H1 (cell line): ENCODE measurements around the gene PRKN. TPM values are rescaled to one million over a fixed set of nuclear protein-coding genes. Genes with fewer than 3 reads are reported as not detected.

ENCODE experiments used
- CTCF ChIA-PET: fragments of 300-600 bp; sonication (Branson Sonifier 250); formaldehyde crosslinking; loops from one replicate; lab custom pipeline; 2021; ENCODE audit not compliant: partially characterized antibody; lab: Charles Lee
- POLR2A ChIA-PET: fragments of 300-600 bp; sonication (Branson Sonifier 250); formaldehyde crosslinking; loops from one replicate; lab custom pipeline; 2021; ENCODE audit warnings: inconsistent platforms; ENCODE audit not compliant: partially characterized antibody; lab: Charles Lee
- DNase-seq, 2 experiments: peaks; one replicate each; pipeline versions ENCODE4 v3.0.0 to v3.0.0-alpha.2; 2010 to 2022; ENCODE audit warnings: low spot score in 2 of 2, low read depth in 1 of 2, mixed read lengths in 1 of 2
- FAIRE-seq: peaks from 2 replicates; lab custom pipeline; 2011; peaks lifted over from hg19 to GRCh38; lab: Jason Lieb, UNC
- H2AFZ ChIP-seq: 2 replicates; pipeline ENCODE4 v1.8.1; 2012; ENCODE audit warnings: low read length, inconsistent platforms
- H2AK5ac ChIP-seq: 2 replicates; pipeline ENCODE4 v1.6.1; 2013; ENCODE audit warnings: low read depth, low read length
- H2BK120ac ChIP-seq: replicated peaks from 2 replicates; pipeline ENCODE3; 2013; ENCODE audit warnings: low read depth, low read length, inconsistent platforms
- H2BK12ac ChIP-seq: 2 replicates; pipeline ENCODE4 v1.6.1; 2013; ENCODE audit warnings: low read depth, low read length
- H2BK15ac ChIP-seq: 2 replicates; pipeline ENCODE4 v1.6.1; 2013; ENCODE audit warnings: low read length
- H2BK20ac ChIP-seq: 2 replicates; pipeline ENCODE4 v1.6.1; 2013; ENCODE audit warnings: low read length
- H2BK5ac ChIP-seq: 2 replicates; pipeline ENCODE4 v1.6.1; 2013; ENCODE audit warnings: low read depth, low read length
- H3K14ac ChIP-seq: 2 replicates; pipeline ENCODE4 v1.6.1; 2013; ENCODE audit warnings: inconsistent platforms; ENCODE audit not compliant: insufficient read length
- H3K18ac ChIP-seq: 2 replicates; pipeline ENCODE4 v1.6.1; 2013; ENCODE audit warnings: low read length; ENCODE audit errors: extremely low read depth
- H3K23ac ChIP-seq: 2 replicates; pipeline ENCODE4 v1.6.1; 2013; ENCODE audit warnings: inconsistent platforms; ENCODE audit not compliant: insufficient read length
- H3K23me2 ChIP-seq: 2 replicates; pipeline ENCODE4 v1.6.1; 2013; ENCODE audit warnings: low read depth, low read length
- H3K27ac ChIP-seq: 2 replicates; pipeline ENCODE4 v1.6.1; 2011; ENCODE audit warnings: low read depth, low read length, inconsistent platforms
- H3K27me3 ChIP-seq, 4 experiments: replicated peaks in 1 of 4; 1 replicate in 1 of 4; 2 replicates in 3 of 4; pipeline versions ENCODE4 v1.6.1 to v1.8.1; 2011 to 2013; ENCODE audit warnings: low read length in 3 of 4, mild to moderate bottlenecking in 3 of 4, inconsistent platforms in 2 of 4, mixed read lengths in 2 of 4, moderate library complexity in 1 of 4; ENCODE audit not compliant: control insufficient read depth in 3 of 4, insufficient read depth in 3 of 4; ENCODE audit errors: extremely low read depth in 1 of 4
- H3K36me3 ChIP-seq, 4 experiments: 2 replicates each; pipeline versions ENCODE4 v1.6.1 to v1.8.1; 2011 to 2013; ENCODE audit warnings: mild to moderate bottlenecking in 4 of 4, low read length in 3 of 4, moderate library complexity in 2 of 4, control low read depth in 1 of 4, inconsistent platforms in 1 of 4; ENCODE audit not compliant: insufficient read depth in 4 of 4, control insufficient read depth in 2 of 4
- H3K4ac ChIP-seq: replicated peaks from 2 replicates; pipeline ENCODE3; 2013; ENCODE audit warnings: low read length, low read depth, mixed read lengths, inconsistent platforms; ENCODE audit not compliant: insufficient read length
- H3K4me1 ChIP-seq, 4 experiments: replicated peaks in 1 of 4; 1 replicate in 1 of 4; 2 replicates in 3 of 4; pipeline versions ENCODE4 v1.6.1 to v1.8.1; 2011 to 2013; ENCODE audit warnings: low read length in 3 of 4, inconsistent platforms in 2 of 4, mixed read lengths in 1 of 4; ENCODE audit not compliant: insufficient read depth in 4 of 4, control insufficient read depth in 3 of 4
- H3K4me2 ChIP-seq, 2 experiments: 2 replicates each; pipeline versions ENCODE4 v1.6.1 to v1.8.1; 2011 to 2013; ENCODE audit warnings: low read depth in 2 of 2, low read length in 2 of 2, control low read depth in 1 of 2, inconsistent platforms in 1 of 2, mild to moderate bottlenecking in 1 of 2; ENCODE audit not compliant: insufficient read depth in 1 of 2
- H3K4me3 ChIP-seq, 4 experiments: fragments of 200-600, 300-600 bp in 1 of 4; sonication (generic), shearing (Covaris generic), sonication (Bioruptor Twin) in 1 of 4; 2 replicates each; pipeline versions ENCODE4 v1.5.1 to v1.8.1; 2011 to 2016; ENCODE audit warnings: low read length in 4 of 4, low read depth in 3 of 4, control low read depth in 2 of 4, inconsistent platforms in 2 of 4, mild to moderate bottlenecking in 2 of 4, mixed read lengths in 1 of 4, moderate library complexity in 1 of 4; ENCODE audit not compliant: insufficient read depth in 2 of 4; ENCODE audit errors: extremely low read depth in 1 of 4
- H3K56ac ChIP-seq: replicated peaks from 2 replicates; pipeline ENCODE3; 2013; ENCODE audit warnings: low read depth, mild to moderate bottlenecking, mixed read lengths, low read length, inconsistent platforms; ENCODE audit not compliant: insufficient read length
- H3K79me1 ChIP-seq: 2 replicates; pipeline ENCODE4 v1.6.1; 2013; ENCODE audit warnings: low read depth, low read length, control low read depth
- H3K79me2 ChIP-seq, 2 experiments: 2 replicates each; pipeline versions ENCODE4 v1.6.1 to v1.8.1; 2012 to 2013; ENCODE audit warnings: low read length in 2 of 2, mild to moderate bottlenecking in 2 of 2, inconsistent platforms in 1 of 2; ENCODE audit not compliant: insufficient read depth in 2 of 2, control insufficient read depth in 1 of 2
- H3K9ac ChIP-seq, 4 experiments: replicated peaks in 1 of 4; 1 replicate in 1 of 4; 2 replicates in 3 of 4; pipeline versions ENCODE4 v1.6.1 to v1.8.1; 2011 to 2013; ENCODE audit warnings: low read depth in 3 of 4, low read length in 3 of 4, control low read depth in 2 of 4, mild to moderate bottlenecking in 2 of 4, moderate library complexity in 2 of 4, inconsistent platforms in 1 of 4; ENCODE audit errors: extremely low read depth in 1 of 4
- H3K9me3 ChIP-seq, 2 experiments: 2 replicates each; pipeline versions ENCODE4 v1.6.1 to v1.8.1; 2012 to 2013; ENCODE audit warnings: mild to moderate bottlenecking in 2 of 2, moderate library complexity in 2 of 2, control low read depth in 1 of 2, inconsistent platforms in 1 of 2, low read depth in 1 of 2, low read length in 1 of 2, mixed read lengths in 1 of 2; ENCODE audit not compliant: insufficient read depth in 2 of 2
- H4K20me1 ChIP-seq, 2 experiments: replicated peaks in 1 of 2; 2 replicates each; pipeline versions ENCODE3 to v1.8.1; 2011 to 2013; ENCODE audit warnings: inconsistent platforms in 2 of 2, low read length in 2 of 2, mild to moderate bottlenecking in 1 of 2; ENCODE audit not compliant: insufficient read depth in 2 of 2, control insufficient read depth in 1 of 2
- H4K5ac ChIP-seq: 2 replicates; pipeline ENCODE4 v1.6.1; 2013; ENCODE audit warnings: low read length, low read depth, mixed read lengths, inconsistent platforms; ENCODE audit not compliant: insufficient read length
- H4K8ac ChIP-seq: 2 replicates; pipeline ENCODE4 v1.8.0; 2013; ENCODE audit warnings: mild to moderate bottlenecking, moderate library complexity, low read length, inconsistent platforms; ENCODE audit not compliant: insufficient read depth; ENCODE audit errors: extremely low read depth
- H4K91ac ChIP-seq: replicated peaks from 2 replicates; pipeline ENCODE3; 2013; ENCODE audit warnings: low read length, mixed read lengths, inconsistent platforms; ENCODE audit not compliant: insufficient read length
- ASH2L ChIP-seq: fragments of 200-600, 300-600 bp; sonication (generic); IDR thresholded peaks from one replicate; pipeline ENCODE4 v1.7.1; 2017; ENCODE audit warnings: low read length
- ATF3 ChIP-seq: IDR thresholded peaks from 2 replicates; pipeline ENCODE4 v1.6.1; 2011; ENCODE audit warnings: low read depth, mild to moderate bottlenecking, low read length; ENCODE audit not compliant: insufficient read depth
- CBX5 ChIP-seq: fragments of 300-800, 300-1000 bp; sonication (generic); IDR thresholded peaks from 2 replicates; pipeline ENCODE4 v1.7.1; 2016; ENCODE audit warnings: antibody characterized with exemption, low read length, low read depth
- GABPA ChIP-seq: IDR thresholded peaks from 2 replicates; pipeline ENCODE4 v1.6.1; 2011; ENCODE audit warnings: mild to moderate bottlenecking, low read length, moderate library complexity, borderline replicate concordance; ENCODE audit not compliant: insufficient read depth
- HDAC2 ChIP-seq, 2 experiments: fragments of 300-600 bp in 1 of 2; sonication (generic) in 1 of 2; IDR thresholded peaks; 2 replicates each; pipeline ENCODE4 v1.6.1; 2011 to 2012; ENCODE audit warnings: low read depth in 2 of 2, low read length in 2 of 2, mild to moderate bottlenecking in 2 of 2, moderate library complexity in 2 of 2, borderline replicate concordance in 1 of 2, inconsistent platforms in 1 of 2
- JUND ChIP-seq: IDR thresholded peaks from 2 replicates; pipeline ENCODE4 v1.6.1; 2011; ENCODE audit warnings: mild to moderate bottlenecking, improper control_type of control experiment, low read length
- KDM4A ChIP-seq: IDR thresholded peaks from one replicate; pipeline ENCODE4 v1.7.1; 2012; ENCODE audit warnings: low read depth, mild to moderate bottlenecking, moderate library complexity, low read length, inconsistent platforms; ENCODE audit not compliant: severe bottlenecking
- PHF8 ChIP-seq: fragments of 200-600 bp; sonication (generic); conservative IDR thresholded peaks from 2 replicates; pipeline ENCODE4 v1.7.1; 2012; ENCODE audit warnings: low read depth, mild to moderate bottlenecking, inconsistent platforms, low read length, moderate library complexity
- RAD21 ChIP-seq, 2 experiments: IDR thresholded peaks in 1 of 2; conservative IDR thresholded peaks in 1 of 2; 2 replicates each; pipeline ENCODE4 v1.6.1; 2011; ENCODE audit warnings: low read depth in 2 of 2, low read length in 2 of 2, improper control_type of control experiment in 1 of 2, inconsistent platforms in 1 of 2, mild to moderate bottlenecking in 1 of 2, moderate library complexity in 1 of 2
- RFX5 ChIP-seq: IDR thresholded peaks from 2 replicates; pipeline ENCODE4 v1.6.1; 2011; ENCODE audit warnings: low read depth, low read length, improper control_type of control experiment, borderline replicate concordance
- SRF ChIP-seq: IDR thresholded peaks from 2 replicates; pipeline ENCODE4 v1.6.1; 2011; ENCODE audit warnings: mild to moderate bottlenecking, low read depth, low read length, moderate library complexity
- TAF1 ChIP-seq: IDR thresholded peaks from 2 replicates; pipeline ENCODE4 v1.6.1; 2011; ENCODE audit warnings: mild to moderate bottlenecking, low read depth, low read length
- TCF12 ChIP-seq: IDR thresholded peaks from 2 replicates; pipeline ENCODE4 v1.6.1; 2011; ENCODE audit warnings: low read depth, mild to moderate bottlenecking, low read length
- WGBS, 2 experiments: shearing (Covaris generic) in 1 of 2; methylation state at CpG; one replicate each; pipeline versions ENCODE4 v1.1.6 to v1.1.7; 2013 to 2015; ENCODE audit warnings: low lambda C conversion rate in 2 of 2, mixed read lengths in 2 of 2, inconsistent platforms in 1 of 2, low coverage in 1 of 2, missing lambda C conversion rate in 1 of 2; ENCODE audit not compliant: insufficient replicate concordance in 2 of 2, insufficient coverage in 1 of 2, insufficient read length in 1 of 2; ENCODE audit errors: extremely low coverage in 1 of 2, missing lambda C conversion rate in 1 of 2; 5-methylcytosine and 5-hydroxymethylcytosine counted together
- polyA plus RNA-seq, 7 experiments: library from polyadenylated mRNA; depleted of rRNA in 3 of 7; stranded (reverse) in 5 of 7; unstranded in 2 of 7; fragments of >200 nt in 5 of 7; fragments of 200-250 nt in 2 of 7; gene quantifications; 1 replicate in 5 of 7; 2 replicates in 1 of 7; 4 replicates in 1 of 7; pipeline versions ENCODE4 v1.2.1 to v1.2.3, GENCODE V29; 2011 to 2013; ENCODE audit warnings: missing spikeins in 2 of 7, mixed read lengths in 2 of 7
- total RNA-seq: library from RNA; stranded (reverse); fragmentation: NEBNext Ultra II Directional; extraction: Animal tissue kit (Norgen Biotek cat#: 25700); gene quantifications from 2 replicates; pipeline ENCODE4 v1.2.1, GENCODE V29; 2021

The PRKN gene
- total and polyA plus RNA-seq, 2 of the 8 experiments (the other 6 are each of a cell fraction or from before 2014, with no cell fraction given) = 0.13 to 0.29 TPM

GRCh38 chr6:162116902-162117525 lies 610.6 kb downstream of the PRKN start:
- FAIRE-seq = no peak
- Histone ChIP-seq H3K56ac (no peak overlapping the region), H2BK15ac (no peak overlapping the region), H3K9me3 (no peaks in the 10 kb centered on the region), H4K91ac (no peak overlapping the region), H3K18ac (no peak overlapping the region), H2BK12ac (no peak overlapping the region), H3K23me2 (no peaks in the 10 kb centered on the region), H3K4ac (no peak overlapping the region), H2BK5ac (no peak overlapping the region), H3K27ac (no peak overlapping the region), H3K79me2 (no peaks in the 10 kb centered on the region), H4K8ac (no peak overlapping the region), H4K5ac (no peak overlapping the region), H2AK5ac (no peak overlapping the region), H3K4me3 (no peak overlapping the region), H3K4me2 (no peak overlapping the region), H2BK120ac (no peak overlapping the region), H2AFZ (no peak overlapping the region), H3K9ac (no peak overlapping the region), H3K14ac (no peak overlapping the region), H4K20me1 (no peaks in the 10 kb centered on the region), H3K79me1 (no peaks in the 10 kb centered on the region), H3K27me3 (no peaks in the 10 kb centered on the region), H3K36me3 (no peaks in the 10 kb centered on the region), H3K4me1 (no peaks in the 10 kb centered on the region), H2BK20ac (no peak overlapping the region), H3K23ac (no peak overlapping the region)
- no peak for DNase-seq
- ChIA-PET POLR2A (no interaction called here), CTCF (interaction anchor here (1.0 to 1.1 kb wide), 2 partner anchors 13 to 558 kb away, joined by 3 read pairs; no protein-coding TSS in a partner anchor)
- WGBS, 2 experiments = 92% methylated on average over 7 of the region's 7 CpGs; no CpG with 5 or more reads in 1 of the 2 experiments
- TF ChIP-seq JUND = no peak
- TF ChIP-seq TCF12 = no peak
- no peak for TF ChIP-seq ASH2L
- no peak for TF ChIP-seq CBX5
- TF ChIP-seq KDM4A = no peak
- TF ChIP-seq GABPA = no peak
- TF ChIP-seq HDAC2 (IDR thresholded peaks at IDR 0.05; ENCODE audit: borderline replicate concordance in 1 of 2, low read depth in 2 of 2, low read length in 2 of 2) = no peak
- no peak for TF ChIP-seq PHF8
- no peak for TF ChIP-seq ATF3
- no peak for TF ChIP-seq SRF
- TF ChIP-seq RAD21 (IDR thresholded peaks at IDR 0.05 in 1 of 2, conservative IDR thresholded peaks at IDR 0.05 in 1 of 2; ENCODE audit: low read depth in 2 of 2, low read length in 2 of 2) = no peak
- TF ChIP-seq RFX5 = no peak
- no peak for TF ChIP-seq TAF1
